ENCODE measurements around the gene SDHAF2. TPM values are rescaled to one million over a fixed set of nuclear protein-coding genes. Genes with fewer than 3 reads are reported as not detected.

Gene SDHAF2
- total RNA-seq, 1 experiment from 2014 or later = 34.0 TPM

- ATAC-seq = no peak
Measured at GRCh38 chr11:61460474-61460881, 30.6 kb downstream of the SDHAF2 start.

More at GRCh38 chr11:61460474-61460881, 30.6 kb downstream of the SDHAF2 start:
- Histone ChIP-seq H3K9ac (ENCODE audit: low read length) (no peak overlapping the region), H3K4me3 (replicated peaks in 1 of 2; ENCODE audit: low read depth in 1 of 2, low read length in 2 of 2) (no peak overlapping the region), H3K4me1 (ENCODE audit: control insufficient read depth in 1 of 2, insufficient read depth in 2 of 2, low read length in 2 of 2) (no peaks in the 10 kb centered on the region; a peak in 1 of 4 replicates), H3K27me3 (ENCODE audit: insufficient read depth, low read length) (no peaks in the 10 kb centered on the region), H3K9me2 (ENCODE audit: insufficient read depth) (no peaks in the 10 kb centered on the region), H3K9me3 (ENCODE audit: control insufficient read depth in 1 of 2, insufficient read depth in 1 of 2, low read depth in 1 of 2, low read length in 2 of 2) (no peaks in the 10 kb centered on the region), H3K27ac (ENCODE audit: low read depth, low read length) (no peak overlapping the region), H2AFZ (ENCODE audit: low read depth, low read length, poor library complexity, severe bottlenecking) (no peak overlapping the region), H4K20me1 (ENCODE audit: insufficient read depth) (no peaks in the 10 kb centered on the region), H3K4me2 (ENCODE audit: low read length) (no peak overlapping the region), H3K79me2 (ENCODE audit: insufficient read depth, low read length) (peaks cover 5% of the 10 kb centered on the region), H3K36me3 (ENCODE audit: control insufficient read depth in 1 of 2, insufficient read depth in 2 of 2, low read length in 2 of 2) (no peaks in the 10 kb centered on the region)
- BruUV-seq (replicated peaks) = no TSS peak
- CTCF ChIA-PET = interaction anchor here (0.9 kb wide), 1 partner anchor 25 kb away, joined by 3 read pairs; no protein-coding TSS in a partner anchor
- no peak for DNase-seq (ENCODE audit: low read depth, low spot score)
- intact Hi-C loops (cut with micrococcal nuclease) = no loop called here
- TF ChIP-seq RAD21 (IDR thresholded peaks at IDR 0.05; ENCODE audit: low read depth) = no peak
- no peak for TF ChIP-seq SP1 (IDR thresholded peaks at IDR 0.05; ENCODE audit: low read depth)
- TF ChIP-seq FOSL1 (IDR thresholded peaks at IDR 0.05; ENCODE audit: low read depth) = no peak
- no peak for TF ChIP-seq SIN3A (IDR thresholded peaks at IDR 0.05; ENCODE audit: low read depth)
- no peak for TF ChIP-seq ELF1 (IDR thresholded peaks at IDR 0.05; ENCODE audit: borderline replicate concordance, low read depth)
- no peak for TF ChIP-seq POLR2AphosphoS5 (IDR thresholded peaks at IDR 0.05; ENCODE audit: low read depth, low read length)
- no peak for TF ChIP-seq ZNF274 (IDR thresholded peaks at IDR 0.05; ENCODE audit: low read depth, low read length)
- TF ChIP-seq ZFX (IDR thresholded peaks at IDR 0.05) = no peak
- TF ChIP-seq, protein P1, sequence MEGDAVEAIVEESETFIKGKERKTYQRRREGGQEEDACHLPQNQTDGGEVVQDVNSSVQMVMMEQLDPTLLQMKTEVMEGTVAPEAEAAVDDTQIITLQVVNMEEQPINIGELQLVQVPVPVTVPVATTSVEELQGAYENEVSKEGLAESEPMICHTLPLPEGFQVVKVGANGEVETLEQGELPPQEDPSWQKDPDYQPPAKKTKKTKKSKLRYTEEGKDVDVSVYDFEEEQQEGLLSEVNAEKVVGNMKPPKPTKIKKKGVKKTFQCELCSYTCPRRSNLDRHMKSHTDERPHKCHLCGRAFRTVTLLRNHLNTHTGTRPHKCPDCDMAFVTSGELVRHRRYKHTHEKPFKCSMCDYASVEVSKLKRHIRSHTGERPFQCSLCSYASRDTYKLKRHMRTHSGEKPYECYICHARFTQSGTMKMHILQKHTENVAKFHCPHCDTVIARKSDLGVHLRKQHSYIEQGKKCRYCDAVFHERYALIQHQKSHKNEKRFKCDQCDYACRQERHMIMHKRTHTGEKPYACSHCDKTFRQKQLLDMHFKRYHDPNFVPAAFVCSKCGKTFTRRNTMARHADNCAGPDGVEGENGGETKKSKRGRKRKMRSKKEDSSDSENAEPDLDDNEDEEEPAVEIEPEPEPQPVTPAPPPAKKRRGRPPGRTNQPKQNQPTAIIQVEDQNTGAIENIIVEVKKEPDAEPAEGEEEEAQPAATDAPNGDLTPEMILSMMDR (IDR thresholded peaks at IDR 0.05 in 2 of 3, conservative IDR thresholded peaks at IDR 0.05 in 1 of 3; ENCODE audit: borderline replicate concordance in 1 of 3, insufficient read depth in 1 of 3, low read depth in 2 of 3, low read length in 2 of 3) = no peak
- TF ChIP-seq JUND (IDR thresholded peaks at IDR 0.05) = no peak
- no peak for TF ChIP-seq EZH2phosphoT487 (IDR thresholded peaks at IDR 0.05; ENCODE audit: borderline replicate concordance)
- TF ChIP-seq, protein P2, sequence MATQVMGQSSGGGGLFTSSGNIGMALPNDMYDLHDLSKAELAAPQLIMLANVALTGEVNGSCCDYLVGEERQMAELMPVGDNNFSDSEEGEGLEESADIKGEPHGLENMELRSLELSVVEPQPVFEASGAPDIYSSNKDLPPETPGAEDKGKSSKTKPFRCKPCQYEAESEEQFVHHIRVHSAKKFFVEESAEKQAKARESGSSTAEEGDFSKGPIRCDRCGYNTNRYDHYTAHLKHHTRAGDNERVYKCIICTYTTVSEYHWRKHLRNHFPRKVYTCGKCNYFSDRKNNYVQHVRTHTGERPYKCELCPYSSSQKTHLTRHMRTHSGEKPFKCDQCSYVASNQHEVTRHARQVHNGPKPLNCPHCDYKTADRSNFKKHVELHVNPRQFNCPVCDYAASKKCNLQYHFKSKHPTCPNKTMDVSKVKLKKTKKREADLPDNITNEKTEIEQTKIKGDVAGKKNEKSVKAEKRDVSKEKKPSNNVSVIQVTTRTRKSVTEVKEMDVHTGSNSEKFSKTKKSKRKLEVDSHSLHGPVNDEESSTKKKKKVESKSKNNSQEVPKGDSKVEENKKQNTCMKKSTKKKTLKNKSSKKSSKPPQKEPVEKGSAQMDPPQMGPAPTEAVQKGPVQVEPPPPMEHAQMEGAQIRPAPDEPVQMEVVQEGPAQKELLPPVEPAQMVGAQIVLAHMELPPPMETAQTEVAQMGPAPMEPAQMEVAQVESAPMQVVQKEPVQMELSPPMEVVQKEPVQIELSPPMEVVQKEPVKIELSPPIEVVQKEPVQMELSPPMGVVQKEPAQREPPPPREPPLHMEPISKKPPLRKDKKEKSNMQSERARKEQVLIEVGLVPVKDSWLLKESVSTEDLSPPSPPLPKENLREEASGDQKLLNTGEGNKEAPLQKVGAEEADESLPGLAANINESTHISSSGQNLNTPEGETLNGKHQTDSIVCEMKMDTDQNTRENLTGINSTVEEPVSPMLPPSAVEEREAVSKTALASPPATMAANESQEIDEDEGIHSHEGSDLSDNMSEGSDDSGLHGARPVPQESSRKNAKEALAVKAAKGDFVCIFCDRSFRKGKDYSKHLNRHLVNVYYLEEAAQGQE (IDR thresholded peaks at IDR 0.05; ENCODE audit: low read depth) = no peak
- RAD21 ChIA-PET (ENCODE audit: low non-redundant PET in 1 of 2, low total read pairs in 2 of 2, uncharacterized antibody in 2 of 2, unreplicated experiment in 2 of 2) = no interaction called here
- POLR2A ChIA-PET = no interaction called here
